Liver (tissue), 2 donors: Measurements from ENCODE around the gene FKBP15.

ENCODE experiments used
- FOXA1 ChIP-seq: IDR thresholded peaks from 2 replicates; pipeline ENCODE4 v1.6.1; 2016; ENCODE audit warnings: antibody characterized with exemption
- TF ChIP-seq, protein P1 (sequence below): fragments of 150-350 bp; IDR thresholded peaks from 2 replicates; pipeline ENCODE4 v1.5.1; 2017; ENCODE audit warnings: improper control_type of control experiment, low read depth, low read length; ENCODE audit not compliant: missing input control
- donor health status: healthy.

- TF ChIP-seq, protein P1, sequence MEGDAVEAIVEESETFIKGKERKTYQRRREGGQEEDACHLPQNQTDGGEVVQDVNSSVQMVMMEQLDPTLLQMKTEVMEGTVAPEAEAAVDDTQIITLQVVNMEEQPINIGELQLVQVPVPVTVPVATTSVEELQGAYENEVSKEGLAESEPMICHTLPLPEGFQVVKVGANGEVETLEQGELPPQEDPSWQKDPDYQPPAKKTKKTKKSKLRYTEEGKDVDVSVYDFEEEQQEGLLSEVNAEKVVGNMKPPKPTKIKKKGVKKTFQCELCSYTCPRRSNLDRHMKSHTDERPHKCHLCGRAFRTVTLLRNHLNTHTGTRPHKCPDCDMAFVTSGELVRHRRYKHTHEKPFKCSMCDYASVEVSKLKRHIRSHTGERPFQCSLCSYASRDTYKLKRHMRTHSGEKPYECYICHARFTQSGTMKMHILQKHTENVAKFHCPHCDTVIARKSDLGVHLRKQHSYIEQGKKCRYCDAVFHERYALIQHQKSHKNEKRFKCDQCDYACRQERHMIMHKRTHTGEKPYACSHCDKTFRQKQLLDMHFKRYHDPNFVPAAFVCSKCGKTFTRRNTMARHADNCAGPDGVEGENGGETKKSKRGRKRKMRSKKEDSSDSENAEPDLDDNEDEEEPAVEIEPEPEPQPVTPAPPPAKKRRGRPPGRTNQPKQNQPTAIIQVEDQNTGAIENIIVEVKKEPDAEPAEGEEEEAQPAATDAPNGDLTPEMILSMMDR: no peak
- TF ChIP-seq FOXA1: no peak
These were observed 47.7 kb downstream of the FKBP15 start for GRCh38 chr9:113173341-113173740.
